NCI-H748 treated with DMSO at 0.1 percent for 48 hours (cell line): ENCODE measurements around the gene CYB5B.

Source experiments
- DNase-seq: peaks from one replicate; lab custom pipeline; 2025; lab: John Stamatoyannopoulos, UW

Gene CYB5B

DNA sequence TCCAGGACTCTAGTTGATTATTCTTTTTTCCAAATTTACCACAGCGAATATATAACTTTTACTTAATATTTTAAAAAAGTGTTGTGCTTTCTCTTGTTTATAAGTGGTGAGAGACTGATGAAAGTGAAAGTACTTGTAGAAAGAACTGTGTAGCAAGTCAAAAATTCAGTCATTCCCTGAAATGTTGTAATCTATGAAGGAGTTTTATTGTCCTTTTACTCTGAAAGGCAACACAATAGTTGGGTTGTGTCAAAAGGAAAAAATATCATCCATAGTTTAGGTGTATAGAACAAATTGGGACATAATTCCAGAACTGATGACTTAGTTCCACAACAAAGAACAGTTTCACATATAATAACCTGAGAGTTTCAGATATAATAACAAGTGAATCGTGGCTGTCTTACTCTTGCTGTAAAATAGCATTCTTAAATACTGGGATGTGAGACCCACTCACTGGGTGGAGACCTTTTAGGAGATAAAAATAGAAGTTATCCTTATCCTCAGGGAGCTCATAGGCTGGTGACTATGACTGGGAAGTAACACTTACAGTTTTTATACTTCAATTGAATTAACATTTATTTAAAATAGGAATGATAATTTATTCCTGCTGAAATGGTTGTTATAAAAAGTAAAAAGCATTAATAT lies 20.6 kb downstream of the CYB5B start:
- no peak for DNase-seq

DNA sequence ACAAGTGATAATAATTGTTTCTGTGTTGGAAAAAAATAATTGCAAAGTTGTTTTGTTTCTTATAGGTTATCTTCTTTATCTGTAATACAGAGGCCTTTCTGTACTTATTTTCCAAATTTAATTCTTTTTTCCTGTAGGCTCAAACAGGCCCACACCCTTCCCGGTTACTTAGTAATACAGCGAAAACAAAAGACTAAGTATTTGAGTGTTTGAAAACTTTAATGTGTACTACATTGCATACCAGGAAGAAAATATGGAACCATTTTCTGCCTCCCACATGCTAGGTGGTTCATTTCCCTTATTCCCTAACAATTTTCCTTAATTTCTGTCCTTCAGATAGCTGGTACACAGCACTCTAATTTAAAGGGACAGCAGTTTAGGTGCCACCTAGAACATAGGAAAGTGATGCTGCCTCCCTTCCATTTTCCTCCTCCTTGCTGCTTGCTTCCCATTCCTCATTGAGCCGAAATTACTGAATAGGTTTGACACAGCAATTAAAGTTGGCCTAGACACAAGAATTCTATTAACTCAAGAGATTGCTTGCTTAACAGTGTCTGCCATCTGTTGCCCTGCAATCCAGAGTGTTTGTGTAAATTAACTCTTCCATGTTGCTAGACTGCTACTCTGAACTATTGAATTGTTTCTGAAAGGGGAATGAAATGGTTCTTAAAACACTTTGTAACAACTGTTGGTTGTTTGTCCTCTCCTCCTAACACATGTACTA lies 24.2 kb downstream of the CYB5B start:
- DNase-seq: no peak

DNA sequence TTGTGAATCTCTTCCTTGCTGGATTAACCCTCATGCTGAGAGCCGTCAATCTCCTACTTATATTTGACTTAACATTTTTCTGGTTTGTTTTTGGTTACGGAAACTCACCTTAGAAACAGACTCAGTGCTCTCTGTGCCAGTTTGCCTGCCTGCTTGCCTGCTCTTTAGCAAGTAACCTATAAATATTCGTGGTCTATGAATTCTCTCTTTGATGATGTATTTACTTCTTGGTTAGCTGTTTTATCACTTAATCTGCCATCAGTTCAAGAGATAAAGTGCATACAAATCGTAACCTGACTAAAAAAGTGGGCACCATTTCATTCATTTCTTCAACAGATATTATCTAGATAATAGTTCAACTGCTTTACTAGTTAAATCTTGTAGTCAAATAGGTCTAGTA lies 26.7 kb downstream of the CYB5B start:
- DNase-seq: no peak

DNA sequence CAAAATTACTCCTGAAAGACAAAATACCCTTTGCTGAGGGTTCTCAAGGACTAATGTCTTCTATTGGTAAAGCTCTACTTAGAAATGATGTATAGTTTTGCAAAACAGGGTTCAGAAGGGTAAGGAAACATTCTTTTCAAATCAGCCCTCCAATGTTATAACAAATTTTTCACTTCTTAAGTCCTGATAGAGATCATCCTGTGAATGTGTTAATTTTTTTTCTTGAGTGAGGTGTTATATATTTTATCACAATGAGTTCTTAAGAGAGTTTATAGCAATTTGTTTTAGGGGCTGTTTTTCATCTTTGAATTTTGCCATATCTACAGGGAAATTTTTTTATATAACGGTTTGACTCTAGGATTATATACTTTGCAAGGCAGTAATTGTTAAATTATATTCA lies 29.5 kb downstream of the CYB5B start:
- DNase-seq: no peak

DNA sequence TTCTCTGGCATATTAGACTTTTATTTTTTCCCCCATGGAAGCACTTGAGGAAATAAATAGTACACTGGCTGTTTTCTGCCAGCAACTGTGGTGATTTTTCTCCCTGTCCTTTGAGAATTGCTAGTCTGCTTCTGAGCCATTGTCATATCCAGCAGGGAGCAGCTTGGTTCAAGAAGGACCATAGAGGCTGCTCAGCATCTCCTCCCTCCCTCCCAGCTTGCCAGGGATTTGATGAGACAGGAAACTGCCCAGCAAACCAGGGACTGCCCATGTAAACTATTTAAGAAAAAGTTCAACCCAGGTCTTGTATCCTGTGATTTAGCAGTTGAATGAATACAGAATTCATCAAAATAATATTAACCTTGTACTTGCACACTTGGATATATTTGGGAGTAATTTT lies 39.5 kb downstream of the CYB5B start:
- no peak for DNase-seq

GRCh38 chr16:69465083-69465721 lies 40.8 kb downstream of the CYB5B start:
- no peak for DNase-seq

GRCh38 chr16:69465881-69466280 lies 41.5 kb downstream of the CYB5B start:
- no peak for DNase-seq

DNA sequence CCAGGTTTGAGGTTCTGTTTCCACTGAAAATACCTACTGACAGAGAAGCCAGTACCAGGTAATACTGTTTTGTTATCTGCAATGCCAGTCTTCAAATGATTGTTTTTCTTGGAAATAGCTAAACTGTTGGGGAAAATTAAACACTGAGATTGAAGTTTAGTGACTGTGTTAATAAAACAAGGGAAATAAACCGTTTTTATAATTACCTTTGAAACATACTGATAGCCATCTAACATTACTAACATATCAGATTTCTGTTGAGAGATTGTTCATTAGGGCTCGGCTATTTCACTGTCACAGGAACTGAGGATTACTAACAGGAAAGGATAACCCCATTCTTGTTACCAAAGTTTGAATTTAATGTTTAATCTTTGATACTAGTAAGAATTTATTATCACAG lies 42.1 kb downstream of the CYB5B start:
- no peak for DNase-seq

DNA sequence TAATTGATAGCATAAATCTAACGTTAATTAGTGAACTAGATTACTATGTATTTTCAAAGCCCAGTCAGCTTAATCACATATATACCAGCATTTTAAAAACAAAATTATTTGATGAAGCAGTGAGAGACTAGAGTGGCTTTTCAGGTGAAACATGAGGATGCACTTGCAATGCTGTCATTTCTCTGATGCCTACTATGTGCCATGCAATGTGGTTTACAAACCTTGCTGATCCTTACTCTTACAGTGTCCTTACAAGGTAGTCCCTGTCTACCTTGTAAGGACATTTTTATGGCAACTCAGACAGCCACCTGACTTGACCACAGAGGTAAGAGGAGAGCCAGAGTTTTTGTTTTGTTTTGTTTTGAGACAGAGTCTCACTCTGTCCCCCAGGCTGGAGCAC lies 42.7 kb downstream of the CYB5B start:
- no peak for DNase-seq

- no peak for DNase-seq
Measured at GRCh38 chr16:69467531-69468204, 43.2 kb downstream of the CYB5B start.

GRCh38 chr16:69469807-69470561 lies 45.6 kb downstream of the CYB5B start:
- no peak for DNase-seq

DNA sequence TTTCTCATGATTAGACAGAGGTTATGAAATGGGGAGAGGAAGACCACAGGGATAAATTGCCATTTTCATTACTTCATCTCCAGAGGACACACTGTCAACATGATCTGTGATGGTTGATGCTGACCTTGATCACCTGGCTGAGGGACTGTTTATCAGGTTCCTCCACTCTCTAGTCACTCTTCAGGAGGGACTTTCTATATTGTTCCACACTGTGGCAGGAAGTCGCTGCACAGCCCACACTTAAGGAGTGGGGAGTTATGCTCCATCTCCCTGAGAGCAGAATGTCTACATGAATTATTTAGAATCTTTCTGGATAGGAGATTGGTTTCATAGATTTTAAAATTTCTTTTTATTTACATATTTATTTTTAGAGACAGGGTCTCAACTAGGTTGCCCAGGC lies 46.7 kb downstream of the CYB5B start:
- no peak for DNase-seq

DNA sequence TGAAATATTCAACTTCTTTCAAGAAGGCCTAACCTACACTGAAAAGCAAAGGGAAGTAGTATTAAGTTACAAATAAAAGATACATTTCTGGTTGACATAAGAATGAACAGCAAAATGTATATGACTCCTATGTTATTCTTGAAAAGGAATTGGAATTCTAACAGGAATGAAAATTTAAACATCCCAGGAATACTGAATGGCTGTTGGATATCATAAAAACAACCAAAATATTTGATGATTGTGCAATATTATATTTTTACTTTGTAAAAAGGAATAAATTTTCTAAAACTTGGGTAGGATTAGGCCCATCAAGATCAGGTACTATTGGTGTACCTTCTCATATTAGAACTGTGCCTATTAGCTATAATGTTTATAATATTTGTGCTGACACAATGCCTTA lies 50.0 kb downstream of the CYB5B start:
- DNase-seq: no peak

DNA sequence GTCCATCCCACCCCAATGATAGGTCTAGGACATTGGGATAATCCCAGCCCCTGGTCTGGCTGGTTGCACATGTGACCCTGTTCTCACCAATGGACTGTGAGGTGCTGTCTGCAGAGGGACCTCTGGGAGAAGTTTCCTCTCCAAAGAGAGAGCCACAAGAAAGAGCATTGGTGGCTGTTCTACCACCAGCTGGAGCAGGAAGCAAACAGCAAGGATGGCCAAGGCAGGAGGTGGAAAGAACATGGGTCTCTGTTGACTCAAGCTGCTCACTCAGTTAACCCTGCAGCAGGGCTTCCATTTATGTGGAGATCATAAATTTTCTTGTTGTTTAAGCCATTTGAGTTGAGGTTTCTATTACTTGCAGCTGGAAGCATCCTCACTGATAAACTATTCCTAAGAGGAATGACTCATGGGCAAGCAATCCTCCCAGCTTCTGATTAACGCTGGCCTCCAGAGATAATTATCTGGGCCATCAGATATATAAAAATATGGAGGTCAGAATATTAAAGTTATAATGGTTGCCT lies 52.6 kb downstream of the CYB5B start:
- DNase-seq: no peak

- DNase-seq: no peak
Measured at GRCh38 chr16:69477546-69477945, 53.1 kb downstream of the CYB5B start.

DNA sequence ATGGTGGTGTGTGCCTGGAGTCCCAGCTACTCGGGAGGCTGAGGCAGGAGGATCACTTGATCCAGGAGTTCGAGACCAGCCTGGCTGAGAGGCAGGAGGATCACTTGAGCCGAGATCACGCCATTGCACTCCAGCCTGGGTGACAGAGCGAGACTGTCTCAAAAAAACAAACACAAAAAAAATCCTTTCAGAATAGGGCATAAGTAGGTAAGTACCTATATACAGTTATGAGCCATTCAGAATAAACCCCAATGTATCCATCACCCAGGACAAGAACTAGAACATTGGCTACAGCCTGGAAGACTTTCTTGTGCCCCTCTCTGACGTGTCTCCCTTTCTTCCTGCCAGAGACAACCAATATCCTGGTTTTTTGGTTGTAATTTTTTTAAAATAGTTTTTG lies 54.3 kb downstream of the CYB5B start:
- DNase-seq: no peak

GRCh38 chr16:69479775-69480174 lies 55.4 kb downstream of the CYB5B start:
- no peak for DNase-seq

DNA sequence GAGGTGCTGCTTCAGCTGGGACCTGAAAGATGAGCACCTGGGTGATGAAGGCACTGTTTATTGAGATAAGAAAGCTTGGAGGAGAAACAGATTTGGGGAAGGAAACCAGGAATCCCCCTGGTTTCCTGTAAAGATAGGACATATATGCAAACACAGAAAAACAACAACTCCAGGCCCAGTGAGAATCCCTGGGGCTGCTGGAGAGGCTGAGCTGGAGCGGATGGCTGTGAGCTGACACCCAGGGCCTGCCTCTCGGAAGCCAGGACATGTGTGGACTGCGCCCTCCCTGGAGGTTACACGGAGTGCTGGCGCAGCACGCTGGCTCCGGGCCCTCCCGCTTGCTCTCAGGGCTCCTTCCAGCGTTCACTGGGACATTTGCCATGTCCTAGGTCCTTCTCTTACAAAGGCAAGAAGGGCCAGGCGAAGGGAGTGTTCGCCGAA lies 57.5 kb downstream of the CYB5B start:
- no peak for DNase-seq

DNA sequence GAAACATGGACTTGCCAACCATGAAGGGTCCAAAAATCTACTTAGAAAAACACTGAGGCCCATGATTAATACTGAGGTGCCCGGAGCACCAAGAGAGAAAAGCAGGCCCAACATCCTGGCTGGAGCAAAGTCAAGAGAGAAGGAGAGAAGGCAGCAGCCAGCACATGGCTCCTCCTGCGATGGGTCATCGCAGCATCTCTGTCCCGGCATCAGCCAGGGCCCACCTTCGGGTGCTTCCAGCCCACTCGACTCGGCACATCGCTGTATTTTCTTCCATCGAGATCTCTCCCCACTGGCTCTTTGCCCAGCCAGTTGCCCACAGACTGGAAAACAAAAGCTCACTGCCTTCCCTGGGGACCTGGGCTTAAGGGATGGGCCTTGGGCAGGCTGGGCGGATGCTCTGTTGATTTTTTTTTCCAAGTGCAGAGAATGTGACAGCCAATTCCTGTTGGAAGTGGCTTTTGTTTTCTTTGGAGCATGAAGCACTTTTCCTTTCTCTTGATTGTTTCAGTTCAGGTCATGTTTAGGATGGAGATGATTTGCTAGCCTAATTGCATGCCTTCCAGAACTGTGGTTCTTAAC lies 58.1 kb downstream of the CYB5B start:
- peak; percentile 35 for DNase-seq

DNA sequence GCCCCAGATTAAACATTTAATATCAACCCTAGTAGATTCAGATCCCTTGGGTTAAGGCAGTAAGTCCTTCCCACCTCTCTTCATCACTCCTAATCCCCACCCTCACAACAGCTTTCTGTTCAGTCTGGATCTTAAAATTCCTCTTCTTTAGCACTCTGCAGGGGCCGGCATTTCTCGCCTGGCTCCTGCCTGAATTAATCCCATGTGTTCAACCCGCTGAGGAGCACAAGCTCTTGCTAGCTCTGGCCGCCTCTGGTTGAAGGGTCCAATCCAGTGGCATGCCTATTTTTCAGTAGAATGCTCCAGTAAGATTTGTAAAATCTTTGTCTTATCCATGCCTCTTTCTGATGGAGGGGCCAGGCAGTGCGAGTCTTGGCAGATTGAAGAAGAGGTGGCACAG lies 59.2 kb downstream of the CYB5B start:
- no peak for DNase-seq

- DNase-seq: no peak
Measured at GRCh38 chr16:69485361-69485760, 60.9 kb downstream of the CYB5B start.

DNA sequence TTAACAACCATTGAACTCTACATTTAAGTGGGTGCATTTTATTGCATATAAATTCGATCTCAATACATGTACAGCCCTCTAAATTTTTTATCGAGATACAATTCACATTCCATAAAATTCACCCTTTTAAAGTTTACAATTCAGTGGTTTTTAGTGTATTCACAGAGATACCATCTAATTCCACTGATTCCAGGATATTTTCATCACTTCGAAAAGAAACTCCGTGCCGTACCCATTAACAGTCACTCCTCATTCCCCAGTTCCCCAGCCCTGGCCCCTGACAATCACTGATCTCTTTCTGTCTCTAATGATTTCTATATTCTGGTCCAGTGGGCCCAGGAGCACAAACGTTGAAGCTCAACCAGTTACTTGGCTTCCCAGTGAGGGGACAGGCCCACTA lies 61.4 kb downstream of the CYB5B start:
- no peak for DNase-seq
